ENCODE measurements around the gene WIPF2.
A peak's percentile ranks its signal among the peaks of the same experiment; 100 is the strongest.

The WIPF2 gene

GRCh38 chr17:40187238-40187637, 31.9 kb upstream of the WIPF2 start:
- no peak overlapping the region for H3K27ac ChIP-seq (ENCODE audit: low read depth, low read length)
- H3K4me3 ChIP-seq (ENCODE audit: insufficient read depth, low read length, poor library complexity, severe bottlenecking), result no peak overlapping the region
- no peaks in the 10 kb centered on the region for H3K9me3 ChIP-seq (ENCODE audit: insufficient read depth, low read length)
- no peaks in the 10 kb centered on the region for H3K9me2 ChIP-seq (replicated peaks; ENCODE audit: insufficient read depth, low read length)
- no peaks in the 10 kb centered on the region for H3K79me2 ChIP-seq (ENCODE audit: insufficient read depth, low read length)
- TF ChIP-seq CTCF (IDR thresholded peaks at IDR 0.05; ENCODE audit: insufficient read depth, low read length, poor library complexity, severe bottlenecking) (no peak), EZH2phosphoT487 (conservative IDR thresholded peaks at IDR 0.05; ENCODE audit: low read length) (no peak)
- H4K20me1 ChIP-seq (ENCODE audit: low read depth, low read length), result no peaks in the 10 kb centered on the region
- H2AFZ ChIP-seq (ENCODE audit: low read depth, low read length, severe bottlenecking), result no peak overlapping the region
- H3K9ac ChIP-seq (ENCODE audit: low read length), result no peak overlapping the region
- H3K36me3 ChIP-seq (ENCODE audit: low read length), result no peaks in the 10 kb centered on the region
- no peak overlapping the region for H3K4me2 ChIP-seq (ENCODE audit: low read depth, low read length, poor library complexity, severe bottlenecking)
- H3K27me3 ChIP-seq (ENCODE audit: low read length), result no peaks in the 10 kb centered on the region
- no peaks in the 10 kb centered on the region; the same call in 1 of the 2 replicates for H3F3A ChIP-seq (ENCODE audit: insufficient read depth)

- H3K4me2 ChIP-seq (ENCODE audit: low read depth, low read length, poor library complexity, severe bottlenecking), result no peak overlapping the region
- H2AFZ ChIP-seq (ENCODE audit: low read depth, low read length, severe bottlenecking), result no peak overlapping the region
- H3K9ac ChIP-seq (ENCODE audit: low read length), result no peak overlapping the region
- no peak overlapping the region for H3K27ac ChIP-seq (ENCODE audit: low read depth, low read length)
- no peaks in the 10 kb centered on the region for H3K27me3 ChIP-seq (ENCODE audit: low read length)
- TF ChIP-seq EZH2phosphoT487 (conservative IDR thresholded peaks at IDR 0.05; ENCODE audit: low read length) (no peak), CTCF (IDR thresholded peaks at IDR 0.05; ENCODE audit: insufficient read depth, low read length, poor library complexity, severe bottlenecking) (no peak)
- no peaks in the 10 kb centered on the region; the same call in 1 of the 2 replicates for H3F3A ChIP-seq (ENCODE audit: insufficient read depth)
- no peaks in the 10 kb centered on the region for H3K9me3 ChIP-seq (ENCODE audit: insufficient read depth, low read length)
- H4K20me1 ChIP-seq (ENCODE audit: low read depth, low read length), result no peaks in the 10 kb centered on the region
- H3K9me2 ChIP-seq (replicated peaks; ENCODE audit: insufficient read depth, low read length), result no peaks in the 10 kb centered on the region
- no peaks in the 10 kb centered on the region for H3K79me2 ChIP-seq (ENCODE audit: insufficient read depth, low read length)
- H3K36me3 ChIP-seq (ENCODE audit: low read length), result no peaks in the 10 kb centered on the region
- no peak overlapping the region for H3K4me3 ChIP-seq (ENCODE audit: insufficient read depth, low read length, poor library complexity, severe bottlenecking)
Observed at GRCh38 chr17:40188694-40189093, 30.4 kb upstream of the WIPF2 start.

- Histone ChIP-seq H3K9ac (ENCODE audit: low read length) (peak overlapping the region; percentile 60; the same call in 1 of the 2 replicates), H4K20me1 (ENCODE audit: low read depth, low read length) (no peaks in the 10 kb centered on the region), H3K27me3 (ENCODE audit: low read length) (no peaks in the 10 kb centered on the region), H2AFZ (ENCODE audit: low read depth, low read length, severe bottlenecking) (no peak overlapping the region), H3K4me3 (ENCODE audit: insufficient read depth, low read length, poor library complexity, severe bottlenecking) (peak overlapping the region; percentile 58), H3K36me3 (ENCODE audit: low read length) (no peaks in the 10 kb centered on the region), H3K79me2 (ENCODE audit: insufficient read depth, low read length) (no peaks in the 10 kb centered on the region), H3K27ac (ENCODE audit: low read depth, low read length) (no peak overlapping the region), H3F3A (ENCODE audit: insufficient read depth) (no peaks in the 10 kb centered on the region; the same call in 1 of the 2 replicates), H3K9me3 (ENCODE audit: insufficient read depth, low read length) (no peaks in the 10 kb centered on the region), H3K9me2 (replicated peaks; ENCODE audit: insufficient read depth, low read length) (no peaks in the 10 kb centered on the region), H3K4me2 (ENCODE audit: low read depth, low read length, poor library complexity, severe bottlenecking) (peak overlapping the region; percentile 83)
- peak; percentile 7 for TF ChIP-seq CTCF (IDR thresholded peaks at IDR 0.05; ENCODE audit: insufficient read depth, low read length, poor library complexity, severe bottlenecking)
- TF ChIP-seq EZH2phosphoT487 (conservative IDR thresholded peaks at IDR 0.05; ENCODE audit: low read length), result no peak
Observed at GRCh38 chr17:40190197-40191021, 28.7 kb upstream of the WIPF2 start.
